ENCODE measurements around the gene XYLT1.

- TF ChIP-seq CHD4 (IDR thresholded peaks at IDR 0.05) (no peak), CTCF (IDR thresholded peaks at IDR 0.05 in 2 of 3, conservative IDR thresholded peaks at IDR 0.05 in 1 of 3; ENCODE audit: control insufficient read depth in 2 of 3, extremely low read depth in 1 of 3, insufficient read depth in 1 of 3, low read depth in 3 of 3, low read length in 3 of 3) (no peak), RCOR1 (conservative IDR thresholded peaks at IDR 0.05; ENCODE audit: low read depth, low read length) (no peak), POLR2AphosphoS2 (IDR thresholded peaks at IDR 0.05; ENCODE audit: low read depth, low read length) (no peak)
These were observed 28.6 kb upstream of the XYLT1 start for GRCh38 chr16:17499223-17499902.

Measured in GM12878 (cell line).